Putamen (tissue), 1 donor: Measurements from ENCODE around the gene ACE.
"Not testable (repeated sequence)": the region's sequence is repeated elsewhere in the genome, so short reads cannot be mapped to it uniquely, and the experiment has no call there.

Experiments used
- DNase-seq: peaks from one replicate; pipeline ENCODE4 v3.0.0-alpha.2; 2016; ENCODE audit warnings: low spot score

Gene ACE

GRCh38 chr17:63444457-63444856 lies 32.4 kb upstream of the ACE start:
- DNase-seq, result no peak

- no peak for DNase-seq
These were observed 31.8 kb upstream of the ACE start for GRCh38 chr17:63445065-63445464.

GRCh38 chr17:63445571-63445953 lies 31.3 kb upstream of the ACE start:
- no peak for DNase-seq

GRCh38 chr17:63445954-63446752 lies 30.7 kb upstream of the ACE start, which contains the start of gene CYB561:
Gene CYB561, minus strand, starts transcription at chr17:63446306. Its CDS starts 8,759 bp downstream, at chr17:63437547.
- no peak for DNase-seq

- no peak for DNase-seq
These were observed 29.9 kb upstream of the ACE start for GRCh38 chr17:63446753-63447470.

- no peak for DNase-seq
These were observed 29.3 kb upstream of the ACE start for GRCh38 chr17:63447471-63448009.

- no peak for DNase-seq
These were observed 28.2 kb upstream of the ACE start for GRCh38 chr17:63448655-63449054.

GRCh38 chr17:63450551-63450950 lies 26.3 kb upstream of the ACE start:
- no peak for DNase-seq

GRCh38 chr17:63451150-63451549 lies 25.7 kb upstream of the ACE start:
- no peak for DNase-seq

GRCh38 chr17:63452046-63452961 lies 24.6 kb upstream of the ACE start:
- no peak for DNase-seq

- DNase-seq, result no peak
These were observed 23.8 kb upstream of the ACE start for GRCh38 chr17:63452962-63453551.

- not testable (repeated sequence) for DNase-seq
These were observed 22.5 kb upstream of the ACE start for GRCh38 chr17:63454357-63454756.

- DNase-seq, result no peak
These were observed 21.9 kb upstream of the ACE start for GRCh38 chr17:63454915-63455314.

GRCh38 chr17:63455417-63455816 lies 21.4 kb upstream of the ACE start:
- no peak for DNase-seq

GRCh38 chr17:63458478-63458877 lies 18.4 kb upstream of the ACE start:
- DNase-seq, result no peak

GRCh38 chr17:63460018-63460417 lies 16.8 kb upstream of the ACE start:
- no peak for DNase-seq

GRCh38 chr17:63463771-63464170 lies 13.1 kb upstream of the ACE start:
- DNase-seq, result no peak

- DNase-seq, result no peak
These were observed 12.1 kb upstream of the ACE start for GRCh38 chr17:63464691-63465236.

- DNase-seq, result not testable (repeated sequence)
These were observed 8.8 kb upstream of the ACE start for GRCh38 chr17:63468099-63468498.

- no peak for DNase-seq
These were observed 2.7 kb upstream of the ACE start for GRCh38 chr17:63474174-63474573.
